Peyer's patch (tissue), 4 donors: Measurements from ENCODE around the gene OPTC. TPM values are rescaled to one million over a fixed set of nuclear protein-coding genes. Genes with fewer than 3 reads are reported as not detected.

Experiments used
- DNase-seq, 3 donors: peaks; one replicate each; pipeline ENCODE4 v3.0.0-alpha.2; 2017 to 2019
- H3K27ac ChIP-seq, 4 donors: fragments of 200-600 bp; sonication (generic); one replicate each; pipeline ENCODE4 v1.5.1; 2016 to 2019
- H3K27me3 ChIP-seq, 2 donors: fragments of 200-600 bp; sonication (generic); one replicate each; pipeline ENCODE4 v1.5.1; 2019
- H3K36me3 ChIP-seq, 3 donors: fragments of 200-600 bp; sonication (generic); one replicate each; pipeline ENCODE4 v1.5.1; 2016 to 2019
- H3K4me1 ChIP-seq, 4 donors: fragments of 200-600 bp; sonication (generic); one replicate each; pipeline ENCODE4 v1.5.1; 2016 to 2019
- H3K4me3 ChIP-seq, 4 donors: fragments of 200-600 bp; sonication (generic); 1 replicate in 3 of 4; 2 replicates in 1 of 4; pipeline ENCODE4 v1.5.1; 2016 to 2019; ENCODE audit warnings: mild to moderate bottlenecking in 1 of 4
- H3K9me3 ChIP-seq, 4 donors: fragments of 200-600 bp; sonication (generic); one replicate each; pipeline ENCODE4 v1.5.1; 2016 to 2019; ENCODE audit warnings: mild to moderate bottlenecking in 1 of 4
- POLR2A ChIP-seq, 2 donors: fragments of 450-650 bp; IDR thresholded peaks; one replicate each; pipeline ENCODE4 v1.5.1; 2017; ENCODE audit warnings: antibody characterized with exemption in 2 of 2, mild to moderate bottlenecking in 2 of 2, moderate library complexity in 2 of 2
- total RNA-seq, 4 donors: library from RNA; depleted of rRNA; stranded (reverse); fragments of >200 nt; gene quantifications; one replicate each; pipeline ENCODE4 v1.1.0, GENCODE V29; 2016
- TF ChIP-seq, protein P1 (sequence below), 6 experiments: fragments of 450-650 bp in 4 of 6; fragments of 200-600 bp in 2 of 6; sonication (generic) in 1 of 6; IDR thresholded peaks; one replicate each; pipeline ENCODE4 v1.5.1; 2017 to 2019; ENCODE audit warnings: antibody characterized with exemption in 6 of 6, mild to moderate bottlenecking in 3 of 6, moderate library complexity in 1 of 6

The OPTC gene
- total RNA-seq, 4 donors from 2014 or later, result not detected

GRCh38 chr1:203504400-203505250 lies 10.7 kb downstream of the OPTC start:
- peaks cover 0 to 12% (median 0%) of the 10 kb centered on the region in 4 donors for H3K4me1 ChIP-seq
- no peaks in the 10 kb centered on the region for H3K9me3 ChIP-seq
- H3K27ac ChIP-seq, result no peak overlapping the region
- no peaks in the 10 kb centered on the region for H3K27me3 ChIP-seq
- TF ChIP-seq, protein P1, sequence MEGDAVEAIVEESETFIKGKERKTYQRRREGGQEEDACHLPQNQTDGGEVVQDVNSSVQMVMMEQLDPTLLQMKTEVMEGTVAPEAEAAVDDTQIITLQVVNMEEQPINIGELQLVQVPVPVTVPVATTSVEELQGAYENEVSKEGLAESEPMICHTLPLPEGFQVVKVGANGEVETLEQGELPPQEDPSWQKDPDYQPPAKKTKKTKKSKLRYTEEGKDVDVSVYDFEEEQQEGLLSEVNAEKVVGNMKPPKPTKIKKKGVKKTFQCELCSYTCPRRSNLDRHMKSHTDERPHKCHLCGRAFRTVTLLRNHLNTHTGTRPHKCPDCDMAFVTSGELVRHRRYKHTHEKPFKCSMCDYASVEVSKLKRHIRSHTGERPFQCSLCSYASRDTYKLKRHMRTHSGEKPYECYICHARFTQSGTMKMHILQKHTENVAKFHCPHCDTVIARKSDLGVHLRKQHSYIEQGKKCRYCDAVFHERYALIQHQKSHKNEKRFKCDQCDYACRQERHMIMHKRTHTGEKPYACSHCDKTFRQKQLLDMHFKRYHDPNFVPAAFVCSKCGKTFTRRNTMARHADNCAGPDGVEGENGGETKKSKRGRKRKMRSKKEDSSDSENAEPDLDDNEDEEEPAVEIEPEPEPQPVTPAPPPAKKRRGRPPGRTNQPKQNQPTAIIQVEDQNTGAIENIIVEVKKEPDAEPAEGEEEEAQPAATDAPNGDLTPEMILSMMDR (IDR thresholded peaks at IDR 0.05), result peak; percentile 50 to 86 (median 82)
- TF ChIP-seq POLR2A (IDR thresholded peaks at IDR 0.05), result no peak
- peak; percentile 77 to 92 (median 85) for DNase-seq
- H3K36me3 ChIP-seq, result no peaks in the 10 kb centered on the region
- H3K4me3 ChIP-seq, result no peak overlapping the region

- no peak overlapping the region for H3K4me3 ChIP-seq
- H3K36me3 ChIP-seq, result no peaks in the 10 kb centered on the region
- peaks cover 0 to 12% (median 0%) of the 10 kb centered on the region in 4 donors for H3K4me1 ChIP-seq
- H3K9me3 ChIP-seq, result no peaks in the 10 kb centered on the region
- no peaks in the 10 kb centered on the region for H3K27me3 ChIP-seq
- no peak overlapping the region for H3K27ac ChIP-seq
- TF ChIP-seq, protein P1 (IDR thresholded peaks at IDR 0.05), result no peak
- no peak for TF ChIP-seq POLR2A (IDR thresholded peaks at IDR 0.05)
- DNase-seq, result no peak
Observed at GRCh38 chr1:203505526-203506204, 11.7 kb downstream of the OPTC start.

DNA sequence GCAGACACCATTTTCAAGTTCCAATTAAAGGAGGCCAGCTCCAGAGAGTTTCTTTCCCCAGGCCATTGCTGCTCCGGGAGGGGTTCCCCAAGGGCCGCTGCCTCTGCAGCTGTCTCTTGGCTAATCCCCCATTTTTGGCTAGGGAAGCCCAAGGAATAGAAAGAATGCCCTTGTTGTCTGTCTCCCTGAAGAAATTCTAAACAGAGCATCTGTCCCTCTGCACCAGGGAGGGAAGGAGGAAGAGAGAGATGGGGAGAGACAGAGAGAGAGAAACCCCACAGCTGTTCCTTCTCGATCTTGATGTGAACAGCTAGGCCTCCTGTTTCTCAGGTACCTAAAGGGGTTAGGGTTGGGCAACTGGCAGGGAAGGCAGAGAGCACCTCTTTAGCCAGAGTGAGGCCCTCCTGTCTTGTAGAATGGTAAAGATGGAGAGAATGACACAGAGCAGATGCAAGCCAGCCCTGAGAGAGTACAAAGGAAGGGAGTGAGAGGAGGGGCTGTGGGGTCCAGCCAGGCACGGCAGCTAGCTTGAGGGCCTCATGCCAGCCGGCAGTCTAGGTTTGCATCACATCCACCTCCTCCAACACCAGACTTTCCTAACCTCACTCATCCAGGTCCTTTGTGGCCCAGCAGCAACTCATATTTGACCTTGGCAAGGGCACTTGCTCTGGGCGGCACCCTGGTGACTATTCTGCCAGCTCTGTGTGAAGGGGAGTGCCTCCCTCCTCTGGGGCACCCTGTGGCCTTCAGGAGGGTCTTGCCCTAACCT lies 13.1 kb downstream of the OPTC start:
- TF ChIP-seq, protein P1 (IDR thresholded peaks at IDR 0.05), result no peak
- Histone ChIP-seq H3K36me3 (no peaks in the 10 kb centered on the region), H3K4me1 (peaks cover 0 to 12% (median 0%) of the 10 kb centered on the region in 4 donors), H3K27ac (peak overlapping the region in 1 of 4 donors; percentile 59), H3K9me3 (no peaks in the 10 kb centered on the region), H3K4me3 (no peak overlapping the region), H3K27me3 (no peaks in the 10 kb centered on the region)
- no peak for DNase-seq

GRCh38 chr1:203507759-203508158 lies 13.8 kb downstream of the OPTC start:
- peaks cover 0 to 12% (median 0%) of the 10 kb centered on the region in 4 donors for H3K4me1 ChIP-seq
- DNase-seq, result no peak
- no peak overlapping the region for H3K4me3 ChIP-seq
- no peaks in the 10 kb centered on the region for H3K36me3 ChIP-seq
- H3K27ac ChIP-seq, result peak overlapping the region in 1 of 4 donors; percentile 59
- H3K9me3 ChIP-seq, result no peaks in the 10 kb centered on the region
- H3K27me3 ChIP-seq, result no peaks in the 10 kb centered on the region
- TF ChIP-seq, protein P1 (IDR thresholded peaks at IDR 0.05), result no peak
- no peak for TF ChIP-seq POLR2A (IDR thresholded peaks at IDR 0.05)

GRCh38 chr1:203508463-203509073 lies 14.6 kb downstream of the OPTC start:
- no peak for DNase-seq
- peak overlapping the region in 1 of 4 donors; percentile 59 for H3K27ac ChIP-seq
- no peak overlapping the region for H3K4me3 ChIP-seq
- no peaks in the 10 kb centered on the region for H3K27me3 ChIP-seq
- no peaks in the 10 kb centered on the region for H3K36me3 ChIP-seq
- H3K4me1 ChIP-seq, result peaks cover 0 to 19% (median 0%) of the 10 kb centered on the region in 4 donors
- TF ChIP-seq, protein P1 (IDR thresholded peaks at IDR 0.05), result no peak
- TF ChIP-seq POLR2A (IDR thresholded peaks at IDR 0.05), result no peak
- H3K9me3 ChIP-seq, result no peaks in the 10 kb centered on the region
